D341Med (cell line): ENCODE results near the gene CXorf65.
A peak's percentile ranks its signal among the peaks of the same experiment; 100 is the strongest.

ENCODE experiments used
- DNase-seq: peaks from one replicate; pipeline ENCODE4 v3.0.0; 2012; ENCODE audit warnings: low spot score

Gene CXorf65

GRCh38 chrX:71105628-71106027 is 912 bp downstream of the CXorf65 start:
- DNase-seq: no peak

DNA sequence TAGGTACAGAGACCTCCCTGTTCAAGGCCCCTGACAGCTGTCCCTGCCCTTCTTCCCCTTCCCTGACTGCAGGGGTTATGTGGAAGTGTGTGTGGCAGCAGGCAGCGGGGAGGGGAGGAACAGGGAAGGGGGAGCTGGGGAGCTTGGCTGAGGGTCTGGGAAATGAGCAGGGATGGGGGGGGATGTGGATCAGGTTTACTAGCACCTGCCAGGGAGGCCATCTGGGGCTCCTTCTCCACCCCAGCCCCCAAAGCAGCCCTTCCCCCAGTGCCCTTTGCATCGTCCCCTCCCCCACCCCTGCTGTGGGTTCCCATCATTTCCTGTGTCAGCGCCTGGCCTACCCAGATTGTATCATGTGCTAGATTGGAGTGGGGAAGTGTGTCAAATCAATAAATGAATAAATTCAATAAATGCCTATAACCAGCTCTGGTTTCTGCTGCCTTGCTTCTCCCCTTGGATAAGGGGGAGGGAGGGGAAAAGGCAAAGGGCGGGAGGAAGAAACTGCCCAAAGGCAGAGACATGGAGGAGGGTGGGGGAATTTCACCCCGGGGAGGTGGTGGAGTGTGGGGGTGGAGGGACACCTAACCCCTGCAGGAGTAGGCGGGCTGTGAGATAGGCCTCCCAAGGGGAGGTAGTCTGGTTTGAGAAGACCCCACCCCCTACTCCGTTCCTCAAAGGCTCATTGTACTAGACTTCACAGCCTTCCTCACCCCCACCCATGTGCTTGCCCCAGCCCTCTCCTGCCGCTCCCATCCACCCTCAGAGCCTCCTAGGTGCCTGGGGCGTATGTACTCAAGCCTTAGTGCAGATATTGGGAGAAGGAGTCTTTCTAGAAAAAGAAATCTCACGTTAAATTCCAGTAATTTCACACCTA is 3.2 kb downstream of the CXorf65 start:
- DNase-seq: no peak

DNA sequence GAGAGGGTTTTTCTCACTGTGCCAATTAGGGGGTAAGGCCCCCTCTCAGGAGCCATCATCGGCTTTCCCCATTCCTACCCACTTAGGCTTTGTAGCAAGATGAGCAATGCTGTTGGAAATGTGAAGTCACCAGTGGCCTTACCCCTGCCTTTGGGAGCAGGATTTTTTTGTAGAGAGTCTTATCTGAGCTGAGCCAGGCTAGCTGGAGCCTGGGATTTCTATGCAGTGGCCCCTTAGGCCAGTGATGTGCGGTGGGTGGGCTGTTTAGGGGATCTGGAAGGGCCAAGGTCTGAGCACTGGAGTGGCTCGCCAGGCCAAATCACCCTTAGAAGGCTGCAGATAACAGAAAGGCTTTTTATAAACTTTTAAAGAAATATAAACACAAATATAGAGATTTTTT is 4.2 kb downstream of the CXorf65 start:
- no peak for DNase-seq

DNA sequence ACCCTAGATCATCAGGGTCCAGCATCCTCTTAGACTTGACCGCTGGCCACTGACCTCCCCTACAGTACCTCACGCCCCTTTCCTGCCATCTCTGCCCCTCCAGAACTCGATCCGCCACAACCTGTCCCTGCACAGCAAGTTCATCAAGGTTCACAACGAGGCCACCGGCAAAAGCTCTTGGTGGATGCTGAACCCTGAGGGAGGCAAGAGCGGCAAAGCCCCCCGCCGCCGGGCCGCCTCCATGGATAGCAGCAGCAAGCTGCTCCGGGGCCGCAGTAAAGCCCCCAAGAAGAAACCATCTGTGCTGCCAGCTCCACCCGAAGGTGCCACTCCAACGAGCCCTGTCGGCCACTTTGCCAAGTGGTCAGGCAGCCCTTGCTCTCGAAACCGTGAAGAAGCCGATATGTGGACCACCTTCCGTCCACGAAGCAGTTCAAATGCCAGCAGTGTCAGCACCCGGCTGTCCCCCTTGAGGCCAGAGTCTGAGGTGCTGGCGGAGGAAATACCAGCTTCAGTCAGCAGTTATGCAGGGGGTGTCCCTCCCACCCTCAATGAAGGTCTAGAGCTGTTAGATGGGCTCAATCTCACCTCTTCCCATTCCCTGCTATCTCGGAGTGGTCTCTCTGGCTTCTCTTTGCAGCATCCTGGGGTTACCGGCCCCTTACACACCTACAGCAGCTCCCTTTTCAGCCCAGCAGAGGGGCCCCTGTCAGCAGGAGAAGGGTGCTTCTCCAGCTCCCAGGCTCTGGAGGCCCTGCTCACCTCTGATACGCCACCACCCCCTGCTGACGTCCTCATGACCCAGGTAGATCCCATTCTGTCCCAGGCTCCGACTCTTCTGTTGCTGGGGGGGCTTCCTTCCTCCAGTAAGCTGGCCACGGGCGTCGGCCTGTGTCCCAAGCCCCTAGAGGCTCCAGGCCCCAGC is 5.7 kb downstream of the CXorf65 start:
- DNase-seq: no peak

DNA sequence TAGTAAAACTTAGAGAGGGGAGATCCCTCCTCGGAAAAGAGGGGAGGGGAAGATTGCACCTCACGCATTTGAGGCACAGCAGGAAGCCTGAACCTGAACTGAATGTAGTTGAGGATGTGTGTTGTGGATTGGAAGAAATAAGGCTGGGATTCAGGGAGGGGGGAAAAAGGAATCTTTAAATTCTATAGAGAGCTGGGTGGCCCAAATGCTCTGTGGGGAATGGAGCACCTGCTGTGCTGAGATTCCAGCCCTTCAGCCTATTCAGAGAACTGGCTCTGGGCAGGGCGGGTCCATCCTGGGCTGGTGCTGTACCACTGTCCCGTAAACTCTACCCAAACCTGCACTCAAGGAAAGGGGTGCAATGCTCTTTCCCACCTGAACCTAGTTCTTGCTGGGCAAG is 6.8 kb downstream of the CXorf65 start:
- no peak for DNase-seq

GRCh38 chrX:71098951-71099506 is 7.5 kb downstream of the CXorf65 start:
- DNase-seq: no peak

DNA sequence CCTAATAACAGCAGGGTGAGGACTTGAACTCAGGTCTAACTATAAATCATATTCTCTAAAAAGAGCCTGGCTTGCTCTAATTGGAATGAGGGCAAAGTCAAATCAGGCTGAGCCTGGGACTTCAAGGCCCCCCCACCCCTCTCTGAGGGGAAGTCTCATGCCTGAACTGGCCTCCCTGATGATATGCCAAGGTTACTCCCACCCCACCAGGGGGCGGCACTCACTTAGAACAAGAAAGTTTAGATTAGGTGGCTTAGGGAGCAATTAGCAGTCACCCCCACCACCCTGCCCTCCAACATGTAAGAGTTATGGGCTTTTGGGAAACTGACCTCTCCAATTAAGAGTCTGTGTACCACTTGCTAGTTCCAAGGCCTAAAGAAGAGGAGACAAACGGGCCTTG is 8.2 kb downstream of the CXorf65 start:
- DNase-seq: peak; percentile 60

DNA sequence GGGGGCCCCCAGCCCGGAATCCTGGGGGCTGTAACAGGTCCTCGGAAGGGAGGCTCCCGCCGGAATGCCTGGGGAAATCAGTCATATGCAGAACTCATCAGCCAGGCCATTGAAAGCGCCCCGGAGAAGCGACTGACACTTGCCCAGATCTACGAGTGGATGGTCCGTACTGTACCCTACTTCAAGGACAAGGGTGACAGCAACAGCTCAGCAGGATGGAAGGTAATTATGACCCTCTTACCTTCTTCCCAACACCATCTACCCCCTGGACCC is 9.8 kb downstream of the CXorf65 start:
- DNase-seq: no peak

GRCh38 chrX:71095981-71096759 is 10.4 kb downstream of the CXorf65 start:
- DNase-seq: no peak

DNA sequence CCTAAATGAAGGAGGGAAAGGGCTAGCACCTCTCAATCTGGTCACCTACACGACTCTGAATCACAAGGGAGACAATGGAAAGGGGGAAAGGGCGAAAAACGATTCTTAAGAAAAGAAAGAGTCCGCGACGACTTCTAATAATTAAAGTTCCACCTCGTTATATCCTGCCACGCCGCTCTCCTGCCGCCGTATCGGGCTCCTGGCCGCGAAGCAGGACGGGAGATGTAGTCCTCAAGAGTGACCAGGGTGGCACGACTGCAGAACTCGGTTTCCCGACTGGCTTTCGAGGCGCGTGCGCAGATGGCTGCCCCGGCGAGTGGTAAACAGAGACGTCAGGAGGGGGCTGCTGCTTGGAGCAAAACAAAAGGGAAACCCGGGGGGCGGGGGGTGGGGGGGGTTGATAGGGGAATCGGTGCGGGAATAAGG is 11.0 kb downstream of the CXorf65 start, which contains the start of gene FOXO4:
Gene FOXO4, plus strand, starts transcription at position 297 of the 426 bp plus-strand sequence. CDS start 678 bp downstream, outside the sequence.
- DNase-seq: peak; percentile 89

DNA sequence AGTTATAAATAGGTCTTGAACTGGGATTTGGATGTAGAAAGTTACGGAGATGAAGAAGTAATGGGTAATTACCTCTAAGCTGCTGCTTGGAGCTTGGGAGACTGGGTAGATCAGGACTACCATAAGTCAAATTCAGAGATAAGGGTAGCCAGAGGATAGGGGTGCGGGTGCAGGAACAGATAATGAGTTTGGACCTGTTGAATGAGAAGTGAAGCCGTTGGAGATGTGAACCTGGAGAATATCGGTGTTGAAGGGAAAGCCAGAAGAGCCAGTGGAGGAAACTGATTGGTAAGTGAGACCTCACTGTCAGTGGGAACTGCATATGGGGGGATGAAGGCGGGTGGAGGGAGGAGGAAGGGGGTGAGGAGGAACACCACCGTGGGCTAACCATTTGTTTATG is 11.5 kb downstream of the CXorf65 start:
- no peak for DNase-seq

- DNase-seq: no peak
These were observed 15.3 kb downstream of the CXorf65 start for GRCh38 chrX:71091263-71091662.

GRCh38 chrX:71085900-71086299 is 20.6 kb downstream of the CXorf65 start:
- DNase-seq: no peak

DNA sequence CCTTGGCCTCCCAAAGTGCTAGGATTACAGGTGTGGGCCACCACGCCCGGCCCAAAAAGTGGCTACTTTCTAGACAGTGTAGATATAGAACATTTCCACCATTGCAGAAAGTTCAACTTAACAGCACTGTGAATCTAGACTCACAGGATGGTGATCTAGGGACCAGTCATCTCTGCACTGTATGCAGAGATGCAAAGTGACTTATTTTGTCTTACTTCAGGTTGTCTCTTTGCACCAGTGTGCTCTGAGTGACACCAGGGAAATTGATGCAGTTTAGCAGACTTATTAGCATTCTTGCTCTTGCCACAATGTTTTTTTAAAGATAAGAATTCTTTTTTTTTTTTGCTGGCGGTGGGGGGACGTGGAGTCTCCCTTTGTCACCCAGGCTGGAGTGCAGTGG is 23.7 kb downstream of the CXorf65 start:
- no peak for DNase-seq

GRCh38 chrX:71082124-71082647 is 24.4 kb downstream of the CXorf65 start:
- DNase-seq: no peak

DNA sequence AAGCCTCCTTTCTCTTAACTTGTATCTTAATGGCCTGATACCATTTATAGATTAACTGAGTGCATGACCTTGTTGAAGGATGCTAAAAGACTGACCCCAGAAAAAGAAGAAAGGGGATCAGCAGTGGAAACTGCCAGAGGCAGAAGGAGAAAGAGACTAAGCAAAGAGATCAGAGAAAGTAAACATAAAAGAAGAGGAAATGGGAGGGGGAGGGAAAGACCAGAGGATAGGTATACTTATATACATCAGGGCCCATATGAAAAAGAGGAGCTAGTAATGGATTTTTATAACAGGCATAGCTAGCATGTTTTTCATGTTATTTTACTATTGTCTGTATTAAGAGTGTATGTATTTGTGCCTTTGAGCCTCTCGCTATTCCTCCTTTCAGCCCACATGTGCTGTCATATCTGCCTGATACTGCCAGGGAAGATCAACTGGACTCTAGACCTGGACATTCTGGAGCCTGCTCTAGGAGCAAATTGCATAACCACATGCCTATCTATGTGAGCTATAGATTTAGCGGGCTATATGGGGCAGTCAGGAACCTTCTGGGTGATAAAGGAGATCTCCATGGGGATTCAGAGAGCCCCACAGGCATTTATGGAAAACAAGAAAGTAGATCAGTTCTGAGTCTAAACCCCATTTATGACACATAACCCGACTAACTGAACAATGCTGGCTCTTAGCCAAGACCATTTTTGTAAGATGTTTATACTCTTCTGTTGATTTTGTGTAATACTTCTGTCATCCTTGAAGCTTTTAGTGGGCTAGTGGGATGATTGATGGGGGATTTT is 25.0 kb downstream of the CXorf65 start:
- no peak for DNase-seq

DNA sequence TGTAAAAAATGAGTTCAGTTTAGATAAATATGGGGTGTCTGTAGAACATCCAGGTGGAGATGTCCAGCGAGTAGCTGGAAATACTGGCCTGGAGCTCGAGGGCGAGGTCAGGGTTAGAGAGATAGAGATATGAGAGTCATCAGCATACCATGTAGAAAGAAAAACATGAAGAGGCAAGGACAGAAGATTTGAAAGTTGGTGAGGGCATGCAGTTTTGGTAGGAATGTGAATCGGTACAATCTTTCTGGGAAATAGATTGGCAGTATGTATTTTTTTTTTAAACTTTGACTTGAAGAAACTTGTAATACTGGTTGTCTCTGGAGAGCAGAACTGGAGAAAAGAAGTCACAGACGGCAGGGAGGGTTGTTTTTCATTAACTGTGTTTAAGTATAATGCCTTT is 36.0 kb downstream of the CXorf65 start:
- DNase-seq: no peak

GRCh38 chrX:71068044-71068918 is 38.3 kb downstream of the CXorf65 start, which contains the start of gene SNX12:
Gene SNX12, minus strand, starts transcription at chrX:71068334. Its CDS starts 28 bp downstream, at chrX:71068306.
- DNase-seq: peak; percentile 86

- DNase-seq: no peak
These were observed 38.9 kb downstream of the CXorf65 start for GRCh38 chrX:71067712-71068043.

GRCh38 chrX:71067089-71067488 is 39.5 kb downstream of the CXorf65 start:
- DNase-seq: no peak
